ENCODE data around the gene BCL2L1. TPM values are rescaled to one million over a fixed set of nuclear protein-coding genes. Genes with fewer than 3 reads are reported as not detected.

Gene BCL2L1
- total RNA-seq, 1 donor from 2014 or later = 32.6 TPM

GRCh38 chr20:31711179-31712111 lies 11.2 kb downstream of the BCL2L1 start:
- FAIRE-seq (no peak), DNase-seq (ENCODE audit: low spot score in 2 of 2) (no peak)

- no peak for FAIRE-seq
- no peak for DNase-seq (ENCODE audit: low spot score in 2 of 2)
Measured at GRCh38 chr20:31710423-31711108, 12.1 kb downstream of the BCL2L1 start.

- FAIRE-seq (no peak), DNase-seq (ENCODE audit: low spot score in 2 of 2) (no peak)
Measured at GRCh38 chr20:31709939-31710338, 12.7 kb downstream of the BCL2L1 start.

GRCh38 chr20:31708736-31709534 lies 13.7 kb downstream of the BCL2L1 start:
- FAIRE-seq = no peak
- no peak for DNase-seq (ENCODE audit: low spot score in 2 of 2)

- FAIRE-seq (no peak), DNase-seq (ENCODE audit: low spot score in 2 of 2) (no peak)
Measured at GRCh38 chr20:31707994-31708735, 14.5 kb downstream of the BCL2L1 start.

- DNase-seq (ENCODE audit: low spot score in 2 of 2) = no peak
Measured at GRCh38 chr20:31707258-31707615, 15.4 kb downstream of the BCL2L1 start.

GRCh38 chr20:31706607-31707257 lies 15.9 kb downstream of the BCL2L1 start:
- DNase-seq (ENCODE audit: low spot score in 2 of 2) (no peak), FAIRE-seq (no peak)

More at GRCh38 chr20:31707258-31707615, 15.4 kb downstream of the BCL2L1 start:
- no peak for FAIRE-seq

GRCh38 chr20:31705598-31706597 lies 16.8 kb downstream of the BCL2L1 start:
- DNase-seq (ENCODE audit: low spot score in 2 of 2) = no peak
- no peak for FAIRE-seq

- no peak for DNase-seq (ENCODE audit: low spot score in 2 of 2)
- FAIRE-seq = no peak
Measured at GRCh38 chr20:31705191-31705590, 17.5 kb downstream of the BCL2L1 start.

- no peak for DNase-seq (ENCODE audit: low spot score in 2 of 2)
- no peak for FAIRE-seq
Measured at GRCh38 chr20:31704225-31705119, 18.2 kb downstream of the BCL2L1 start.

GRCh38 chr20:31701591-31701990 lies 21.1 kb downstream of the BCL2L1 start:
- FAIRE-seq = no peak
- DNase-seq (ENCODE audit: low spot score in 2 of 2) = no peak

GRCh38 chr20:31700747-31701146 lies 21.9 kb downstream of the BCL2L1 start:
- no peak for DNase-seq (ENCODE audit: low spot score in 2 of 2)
- no peak for FAIRE-seq

- no peak for DNase-seq (ENCODE audit: low spot score in 2 of 2)
- FAIRE-seq = no peak
Measured at GRCh38 chr20:31699801-31700728, 22.6 kb downstream of the BCL2L1 start.

- DNase-seq (ENCODE audit: low spot score in 2 of 2) (peak; percentile 33 to 67), FAIRE-seq (no peak)
Measured at GRCh38 chr20:31698803-31699718, 23.6 kb downstream of the BCL2L1 start.

- DNase-seq (ENCODE audit: low spot score in 2 of 2) (no peak), FAIRE-seq (no peak)
Measured at GRCh38 chr20:31698243-31698802, 24.3 kb downstream of the BCL2L1 start.

Measured in frontal cortex (tissue), 4 donors.